ENCODE measurements around the gene RGSL1. TPM values are rescaled to one million over a fixed set of nuclear protein-coding genes. Genes with fewer than 3 reads are reported as not detected.

RGSL1 gene
- total and polyA plus RNA-seq, 4 donors = 0.07 to 0.50 (median 0.31) TPM; not detected in 1

- Histone ChIP-seq H3K27me3 (ENCODE audit: control insufficient read depth in 4 of 4, insufficient read depth in 4 of 4, low read length in 3 of 4) (no peaks in the 10 kb centered on the region), H3K4me1 (ENCODE audit: control insufficient read depth in 4 of 4, insufficient read depth in 4 of 4, low read length in 3 of 4) (no peaks in the 10 kb centered on the region), H3K27ac (ENCODE audit: low read depth in 1 of 2, low read length in 2 of 2) (no peak overlapping the region), H3K36me3 (ENCODE audit: control insufficient read depth in 4 of 4, insufficient read depth in 3 of 4, low read depth in 1 of 4, low read length in 3 of 4) (no peaks in the 10 kb centered on the region), H3K9me3 (ENCODE audit: control insufficient read depth in 4 of 4, low read length in 3 of 4) (no peaks in the 10 kb centered on the region), H3K9ac (ENCODE audit: low read depth in 1 of 2, low read length in 2 of 2) (no peak overlapping the region), H3K4me3 (ENCODE audit: low read depth in 1 of 3, low read length in 3 of 3) (no peak overlapping the region)
- TF ChIP-seq FOXA1 (IDR thresholded peaks at IDR 0.05) (no peak), HNF4G (IDR thresholded peaks at IDR 0.05) (no peak), EGR1 (IDR thresholded peaks at IDR 0.05; ENCODE audit: low read depth in 2 of 2) (no peak), CTCF (IDR thresholded peaks at IDR 0.05; ENCODE audit: low read depth, low read length, missing input control) (no peak), FOXA2 (IDR thresholded peaks at IDR 0.05) (no peak), NR2F2 (IDR thresholded peaks at IDR 0.05) (no peak), ZBTB33 (IDR thresholded peaks at IDR 0.05) (no peak), HNF4A (conservative IDR thresholded peaks at IDR 0.05) (no peak), SP1 (IDR thresholded peaks at IDR 0.05) (no peak), GABPA (IDR thresholded peaks at IDR 0.05 in 1 of 2, conservative IDR thresholded peaks at IDR 0.05 in 1 of 2) (no peak), JUND (IDR thresholded peaks at IDR 0.05) (no peak), YY1 (IDR thresholded peaks at IDR 0.05) (no peak), RAD21 (IDR thresholded peaks at IDR 0.05) (no peak), RXRA (IDR thresholded peaks at IDR 0.05) (no peak), TAF1 (conservative IDR thresholded peaks at IDR 0.05) (no peak)
- TF ChIP-seq, protein P1, sequence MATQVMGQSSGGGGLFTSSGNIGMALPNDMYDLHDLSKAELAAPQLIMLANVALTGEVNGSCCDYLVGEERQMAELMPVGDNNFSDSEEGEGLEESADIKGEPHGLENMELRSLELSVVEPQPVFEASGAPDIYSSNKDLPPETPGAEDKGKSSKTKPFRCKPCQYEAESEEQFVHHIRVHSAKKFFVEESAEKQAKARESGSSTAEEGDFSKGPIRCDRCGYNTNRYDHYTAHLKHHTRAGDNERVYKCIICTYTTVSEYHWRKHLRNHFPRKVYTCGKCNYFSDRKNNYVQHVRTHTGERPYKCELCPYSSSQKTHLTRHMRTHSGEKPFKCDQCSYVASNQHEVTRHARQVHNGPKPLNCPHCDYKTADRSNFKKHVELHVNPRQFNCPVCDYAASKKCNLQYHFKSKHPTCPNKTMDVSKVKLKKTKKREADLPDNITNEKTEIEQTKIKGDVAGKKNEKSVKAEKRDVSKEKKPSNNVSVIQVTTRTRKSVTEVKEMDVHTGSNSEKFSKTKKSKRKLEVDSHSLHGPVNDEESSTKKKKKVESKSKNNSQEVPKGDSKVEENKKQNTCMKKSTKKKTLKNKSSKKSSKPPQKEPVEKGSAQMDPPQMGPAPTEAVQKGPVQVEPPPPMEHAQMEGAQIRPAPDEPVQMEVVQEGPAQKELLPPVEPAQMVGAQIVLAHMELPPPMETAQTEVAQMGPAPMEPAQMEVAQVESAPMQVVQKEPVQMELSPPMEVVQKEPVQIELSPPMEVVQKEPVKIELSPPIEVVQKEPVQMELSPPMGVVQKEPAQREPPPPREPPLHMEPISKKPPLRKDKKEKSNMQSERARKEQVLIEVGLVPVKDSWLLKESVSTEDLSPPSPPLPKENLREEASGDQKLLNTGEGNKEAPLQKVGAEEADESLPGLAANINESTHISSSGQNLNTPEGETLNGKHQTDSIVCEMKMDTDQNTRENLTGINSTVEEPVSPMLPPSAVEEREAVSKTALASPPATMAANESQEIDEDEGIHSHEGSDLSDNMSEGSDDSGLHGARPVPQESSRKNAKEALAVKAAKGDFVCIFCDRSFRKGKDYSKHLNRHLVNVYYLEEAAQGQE (IDR thresholded peaks at IDR 0.05) = no peak
- TF ChIP-seq, protein P2, sequence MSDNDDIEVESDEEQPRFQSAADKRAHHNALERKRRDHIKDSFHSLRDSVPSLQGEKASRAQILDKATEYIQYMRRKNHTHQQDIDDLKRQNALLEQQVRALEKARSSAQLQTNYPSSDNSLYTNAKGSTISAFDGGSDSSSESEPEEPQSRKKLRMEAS (IDR thresholded peaks at IDR 0.05) = no peak
- TF ChIP-seq, protein P3, sequence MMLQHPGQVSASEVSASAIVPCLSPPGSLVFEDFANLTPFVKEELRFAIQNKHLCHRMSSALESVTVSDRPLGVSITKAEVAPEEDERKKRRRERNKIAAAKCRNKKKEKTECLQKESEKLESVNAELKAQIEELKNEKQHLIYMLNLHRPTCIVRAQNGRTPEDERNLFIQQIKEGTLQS (IDR thresholded peaks at IDR 0.05) = no peak
- no peak for DNase-seq (ENCODE audit: low spot score)
- 77% methylated on average over 2 of the region's 2 CpGs for WGBS
Measured at GRCh38 chr1:182564406-182565004, 114.6 kb downstream of the RGSL1 start.
